Rectal smooth muscle tissue (tissue), 1 donor: Measurements from ENCODE around the gene FBXW11.
"Not testable (repeated sequence)": the region's sequence is repeated elsewhere in the genome, so short reads cannot be mapped to it uniquely, and the experiment has no call there.

Experiments
- H3K27ac ChIP-seq: one replicate; pipeline ENCODE4 v1.7.0; 2013; ENCODE audit warnings: low read depth, low read length, inconsistent platforms
- H3K27me3 ChIP-seq: one replicate; pipeline ENCODE4 v1.7.0; 2013; ENCODE audit warnings: low read length; ENCODE audit not compliant: control insufficient read depth, insufficient read depth
- H3K36me3 ChIP-seq: one replicate; pipeline ENCODE4 v1.7.0; 2013; ENCODE audit warnings: low read length; ENCODE audit not compliant: control insufficient read depth, insufficient read depth
- H3K4me1 ChIP-seq: one replicate; pipeline ENCODE4 v1.7.0; 2013; ENCODE audit warnings: low read length; ENCODE audit not compliant: control insufficient read depth, insufficient read depth
- H3K4me3 ChIP-seq: one replicate; pipeline ENCODE4 v1.7.0; 2013; ENCODE audit warnings: low read length
- H3K9ac ChIP-seq: one replicate; pipeline ENCODE4 v1.7.0; 2013; ENCODE audit warnings: low read length

FBXW11 gene

GRCh38 chr5:172044631-172045314, 38.3 kb upstream of the FBXW11 start:
- H3K9ac ChIP-seq = no peak overlapping the region
- no peak overlapping the region for H3K27ac ChIP-seq
- no peaks in the 10 kb centered on the region for H3K4me1 ChIP-seq
- no peak overlapping the region for H3K4me3 ChIP-seq
- peaks cover 7% of the 10 kb centered on the region for H3K36me3 ChIP-seq
- H3K27me3 ChIP-seq = no peaks in the 10 kb centered on the region

GRCh38 chr5:172043865-172044264, 37.4 kb upstream of the FBXW11 start:
- Histone ChIP-seq H3K4me3 (no peak overlapping the region), H3K9ac (no peak overlapping the region), H3K27ac (no peak overlapping the region), H3K27me3 (no peaks in the 10 kb centered on the region), H3K36me3 (peaks cover 7% of the 10 kb centered on the region), H3K4me1 (no peaks in the 10 kb centered on the region)

- Histone ChIP-seq H3K4me3 (no peak overlapping the region), H3K4me1 (no peaks in the 10 kb centered on the region), H3K9ac (no peak overlapping the region), H3K27me3 (no peaks in the 10 kb centered on the region), H3K27ac (no peak overlapping the region), H3K36me3 (peaks cover 7% of the 10 kb centered on the region)
Measured at GRCh38 chr5:172042183-172042582, 35.7 kb upstream of the FBXW11 start.

- no peak overlapping the region for H3K9ac ChIP-seq
- H3K27me3 ChIP-seq = no peaks in the 10 kb centered on the region
- H3K4me1 ChIP-seq = no peaks in the 10 kb centered on the region
- H3K27ac ChIP-seq = no peak overlapping the region
- no peak overlapping the region for H3K4me3 ChIP-seq
- H3K36me3 ChIP-seq = no peaks in the 10 kb centered on the region
Measured at GRCh38 chr5:172038167-172038566, 31.7 kb upstream of the FBXW11 start.

GRCh38 chr5:172035049-172035448, 28.6 kb upstream of the FBXW11 start:
- no peak overlapping the region for H3K9ac ChIP-seq

GRCh38 chr5:172031894-172032461, 25.5 kb upstream of the FBXW11 start:
- Histone ChIP-seq H3K9ac (no peak overlapping the region), H3K36me3 (no peaks in the 10 kb centered on the region), H3K4me3 (no peak overlapping the region), H3K27ac (no peak overlapping the region), H3K27me3 (no peaks in the 10 kb centered on the region), H3K4me1 (no peaks in the 10 kb centered on the region)

More at GRCh38 chr5:172035049-172035448, 28.6 kb upstream of the FBXW11 start:
- H3K36me3 ChIP-seq = no peaks in the 10 kb centered on the region
- no peaks in the 10 kb centered on the region for H3K27me3 ChIP-seq
- no peak overlapping the region for H3K4me3 ChIP-seq
- no peak overlapping the region for H3K27ac ChIP-seq
- H3K4me1 ChIP-seq = no peaks in the 10 kb centered on the region

GRCh38 chr5:172029876-172030275, 23.4 kb upstream of the FBXW11 start:
- Histone ChIP-seq H3K9ac (no peak overlapping the region), H3K4me3 (no peak overlapping the region), H3K27me3 (no peaks in the 10 kb centered on the region), H3K36me3 (no peaks in the 10 kb centered on the region), H3K4me1 (no peaks in the 10 kb centered on the region), H3K27ac (no peak overlapping the region)

GRCh38 chr5:172028167-172028566, 21.7 kb upstream of the FBXW11 start:
- Histone ChIP-seq H3K4me3 (no peak overlapping the region), H3K27ac (no peak overlapping the region), H3K36me3 (no peaks in the 10 kb centered on the region), H3K27me3 (no peaks in the 10 kb centered on the region), H3K4me1 (no peaks in the 10 kb centered on the region), H3K9ac (no peak overlapping the region)

GRCh38 chr5:172020110-172020786, 13.8 kb upstream of the FBXW11 start:
- not testable (repeated sequence) for H3K4me1 ChIP-seq, H3K4me3 ChIP-seq, H3K36me3 ChIP-seq, H3K27me3 ChIP-seq, H3K9ac ChIP-seq, H3K27ac ChIP-seq

- no peak overlapping the region for H3K27ac ChIP-seq
- H3K9ac ChIP-seq = no peak overlapping the region
- H3K4me3 ChIP-seq = no peak overlapping the region
- no peaks in the 10 kb centered on the region for H3K4me1 ChIP-seq
- no peaks in the 10 kb centered on the region for H3K36me3 ChIP-seq
- no peaks in the 10 kb centered on the region for H3K27me3 ChIP-seq
Measured at GRCh38 chr5:172015346-172015745, 8.9 kb upstream of the FBXW11 start.

GRCh38 chr5:172010278-172010677, 3.8 kb upstream of the FBXW11 start:
- H3K36me3 ChIP-seq = no peaks in the 10 kb centered on the region
- no peak overlapping the region for H3K9ac ChIP-seq
- no peaks in the 10 kb centered on the region for H3K27me3 ChIP-seq
- H3K4me3 ChIP-seq = no peak overlapping the region
- peaks cover 6% of the 10 kb centered on the region for H3K4me1 ChIP-seq
- no peak overlapping the region for H3K27ac ChIP-seq

GRCh38 chr5:172009536-172010270, 3.3 kb upstream of the FBXW11 start:
- Histone ChIP-seq H3K4me3 (no peak overlapping the region), H3K4me1 (peaks cover 12% of the 10 kb centered on the region), H3K36me3 (no peaks in the 10 kb centered on the region), H3K9ac (no peak overlapping the region), H3K27me3 (no peaks in the 10 kb centered on the region), H3K27ac (no peak overlapping the region)
